ENCODE measurements around the gene OR51G1.

Gene OR51G1

DNA sequence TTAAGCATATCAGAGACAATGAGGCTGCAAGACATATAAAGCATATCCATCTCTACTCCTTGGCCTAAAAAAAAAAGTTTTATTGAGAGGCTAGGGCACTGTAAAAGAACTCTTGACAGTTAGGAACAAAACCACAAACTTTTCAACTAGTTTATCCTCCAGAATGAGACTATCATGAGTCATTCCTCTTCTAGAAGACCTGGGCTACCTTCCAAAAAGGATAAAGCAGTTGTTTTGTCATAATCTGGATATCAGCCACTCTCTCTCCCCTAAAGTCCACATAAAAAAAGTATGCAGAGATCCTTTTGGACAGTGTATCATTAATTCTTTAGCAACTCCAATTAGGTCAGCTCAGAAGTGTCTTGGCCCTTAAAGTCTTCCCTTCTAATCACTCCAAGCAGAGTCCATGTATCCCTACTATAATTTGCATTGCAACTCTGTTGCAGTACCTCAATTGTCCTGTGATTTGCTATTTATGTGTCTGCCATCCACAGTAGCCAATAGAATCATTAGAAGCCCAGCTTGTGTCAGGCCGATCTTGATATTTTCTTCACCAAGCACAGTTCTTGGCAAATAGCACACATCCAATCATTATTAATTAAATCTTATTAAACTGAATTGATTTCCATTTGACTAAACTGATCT lies 32.0 kb downstream of the OR51G1 start:
- no peak overlapping the region for H3K4me3 ChIP-seq (ENCODE audit: low read length)
- TF ChIP-seq CTCF (IDR thresholded peaks at IDR 0.05; ENCODE audit: insufficient read depth, low read depth, low read length, missing control alignments), result no peak
- DNase-seq (ENCODE audit: low read depth), result peak; percentile 58

- no peak overlapping the region for H3K4me3 ChIP-seq (ENCODE audit: low read length)
- DNase-seq (ENCODE audit: low read depth), result no peak
- no peak for TF ChIP-seq CTCF (IDR thresholded peaks at IDR 0.05; ENCODE audit: insufficient read depth, low read depth, low read length, missing control alignments)
Measured at GRCh38 chr11:4890279-4890678, 33.9 kb downstream of the OR51G1 start.

GRCh38 chr11:4887591-4887990 lies 36.5 kb downstream of the OR51G1 start:
- DNase-seq (ENCODE audit: low read depth), result no peak
- TF ChIP-seq CTCF (IDR thresholded peaks at IDR 0.05; ENCODE audit: insufficient read depth, low read depth, low read length, missing control alignments), result no peak
- no peak overlapping the region for H3K4me3 ChIP-seq (ENCODE audit: low read length)

DNA sequence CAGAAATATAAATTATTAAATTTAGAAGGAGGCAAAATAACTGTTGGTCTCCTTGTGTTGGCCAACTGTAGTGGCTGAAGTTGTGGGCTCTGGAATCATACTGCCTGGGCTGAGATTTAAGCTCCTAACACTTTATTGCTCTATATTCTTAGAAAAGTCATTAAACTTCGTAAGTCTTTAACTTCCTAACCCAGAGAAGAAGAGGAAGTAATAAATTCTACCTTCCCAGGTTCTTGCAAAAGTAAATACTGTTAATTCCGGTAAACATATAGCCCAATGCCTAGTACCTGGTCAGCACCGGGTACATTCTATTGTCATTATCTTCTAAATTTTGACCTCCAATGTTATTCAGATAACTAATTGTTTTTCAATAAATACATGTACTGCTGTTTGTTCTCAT lies 38.0 kb downstream of the OR51G1 start:
- TF ChIP-seq CTCF (IDR thresholded peaks at IDR 0.05; ENCODE audit: insufficient read depth, low read depth, low read length, missing control alignments), result no peak
- no peak overlapping the region for H3K4me3 ChIP-seq (ENCODE audit: low read length)

DNA sequence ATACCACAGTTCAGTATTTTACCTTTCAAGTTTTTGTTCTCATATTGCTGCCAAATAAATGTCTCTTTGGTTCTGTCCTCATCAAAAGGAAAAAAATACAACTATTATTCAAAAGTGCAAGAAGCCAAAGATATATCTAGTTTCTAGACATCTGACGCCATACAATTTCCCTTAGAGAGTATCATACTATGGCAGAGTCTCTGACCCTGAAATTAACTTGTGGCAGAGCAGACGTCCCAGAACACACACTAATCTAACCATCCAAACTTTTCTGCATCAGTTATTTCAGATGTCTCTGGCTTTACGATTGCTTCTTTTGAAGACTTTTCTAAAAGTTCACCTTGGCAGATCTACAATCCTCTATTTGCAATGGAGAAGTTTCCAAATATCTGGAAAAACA lies 39.8 kb downstream of the OR51G1 start:
- DNase-seq (ENCODE audit: low read depth), result no peak
- no peak overlapping the region for H3K4me3 ChIP-seq (ENCODE audit: low read length)
- no peak for TF ChIP-seq CTCF (IDR thresholded peaks at IDR 0.05; ENCODE audit: insufficient read depth, low read depth, low read length, missing control alignments)

More for the DNA sequence above, 38.0 kb downstream of the OR51G1 start:
- no peak for DNase-seq (ENCODE audit: low read depth)

DNA sequence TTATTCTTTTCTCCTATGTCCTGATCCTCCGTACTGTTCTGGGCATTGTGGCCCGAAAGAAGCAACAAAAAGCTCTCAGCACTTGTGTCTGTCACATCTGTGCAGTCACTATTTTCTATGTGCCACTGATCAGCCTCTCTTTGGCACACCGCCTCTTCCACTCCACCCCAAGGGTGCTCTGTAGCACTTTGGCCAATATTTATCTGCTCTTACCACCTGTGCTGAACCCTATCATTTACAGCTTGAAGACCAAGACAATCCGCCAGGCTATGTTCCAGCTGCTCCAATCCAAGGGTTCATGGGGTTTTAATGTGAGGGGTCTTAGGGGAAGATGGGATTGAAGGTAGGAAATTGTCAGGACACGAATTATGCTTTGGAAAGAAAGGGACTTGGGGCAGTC lies 41.6 kb downstream of the OR51G1 start:
- DNase-seq (ENCODE audit: low read depth), result no peak
- TF ChIP-seq CTCF (IDR thresholded peaks at IDR 0.05; ENCODE audit: insufficient read depth, low read depth, low read length, missing control alignments), result no peak
- H3K4me3 ChIP-seq (ENCODE audit: low read length), result no peak overlapping the region

DNA sequence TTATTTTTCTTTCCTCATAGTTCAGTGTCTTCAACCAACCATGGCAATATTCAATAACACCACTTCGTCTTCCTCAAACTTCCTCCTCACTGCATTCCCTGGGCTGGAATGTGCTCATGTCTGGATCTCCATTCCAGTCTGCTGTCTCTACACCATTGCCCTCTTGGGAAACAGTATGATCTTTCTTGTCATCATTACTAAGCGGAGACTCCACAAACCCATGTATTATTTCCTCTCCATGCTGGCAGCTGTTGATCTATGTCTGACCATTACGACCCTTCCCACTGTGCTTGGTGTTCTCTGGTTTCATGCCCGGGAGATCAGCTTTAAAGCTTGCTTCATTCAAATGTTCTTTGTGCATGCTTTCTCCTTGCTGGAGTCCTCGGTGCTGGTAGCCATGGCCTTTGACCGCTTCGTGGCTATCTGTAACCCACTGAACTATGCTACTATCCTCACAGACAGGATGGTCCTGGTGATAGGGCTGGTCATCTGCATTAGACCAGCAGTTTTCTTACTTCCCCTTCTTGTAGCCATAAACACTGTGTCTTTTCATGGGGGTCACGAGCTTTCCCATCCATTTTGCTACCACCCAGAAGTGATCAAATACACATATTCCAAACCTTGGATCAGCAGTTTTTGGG lies 42.2 kb downstream of the OR51G1 start, which contains the start of gene OR51T1:
Gene OR51T1, plus strand, starts transcription at position 41 of the 641 bp plus-strand sequence. Its CDS starts 0 bp downstream, at position 41.
- H3K4me3 ChIP-seq (ENCODE audit: low read length), result no peak within 1 kb of the TSS
- no peak for TF ChIP-seq CTCF (IDR thresholded peaks at IDR 0.05; ENCODE audit: insufficient read depth, low read depth, low read length, missing control alignments)
- no peak for DNase-seq (ENCODE audit: low read depth)
